HEK293 (cell line): ENCODE data around the gene PTPN3.

ENCODE experiments used
- CTCF ChIA-PET: fragments of 350-600 bp; formaldehyde crosslinking; extraction: SDS; loops from one replicate; lab custom pipeline; 2021; ENCODE audit warnings: antibody characterized with exemption; lab: Yijun Ruan, JAX
- POLR2A ChIA-PET: fragments of 300-600 bp; formaldehyde crosslinking; extraction: SDS; loops from one replicate; lab custom pipeline; 2020; ENCODE audit warnings: antibody characterized with exemption, inconsistent platforms; lab: Yijun Ruan, JAX
- H3K27ac ChIP-seq: fragments of 200-500 bp; sonication (Bioruptor generic); 2 replicates; pipeline ENCODE4 v1.5.1; 2014; ENCODE audit warnings: low read depth, low read length, control low read depth, inconsistent platforms; ENCODE audit errors: extremely low read depth
- H3K36me3 ChIP-seq, 2 experiments: fragments of 200-500 bp in 1 of 2; sonication (Bioruptor generic) in 1 of 2; 1 replicate in 1 of 2; 2 replicates in 1 of 2; pipeline ENCODE4 v1.5.1; 2014 to 2017; ENCODE audit warnings: inconsistent platforms in 2 of 2, low read length in 2 of 2; ENCODE audit not compliant: control insufficient read depth in 2 of 2, insufficient read depth in 1 of 2
- H3K4me1 ChIP-seq: fragments of 200-500 bp; sonication (Bioruptor generic); 2 replicates; pipeline ENCODE4 v1.5.1; 2014; ENCODE audit warnings: mild to moderate bottlenecking, low read length, inconsistent platforms; ENCODE audit not compliant: control insufficient read depth, insufficient read depth
- H3K4me3 ChIP-seq: 2 replicates; pipeline ENCODE4 v1.5.1; 2011; ENCODE audit warnings: low read depth, mild to moderate bottlenecking, control low read depth, low read length, moderate library complexity
- H3K9me3 ChIP-seq: fragments of 200-500 bp; sonication (Bioruptor generic); 2 replicates; pipeline ENCODE4 v1.5.1; 2014; ENCODE audit warnings: low read depth, low read length, inconsistent platforms; ENCODE audit not compliant: control insufficient read depth, insufficient read depth
- HOXA7 ChIP-seq: sonication (generic); formaldehyde crosslinking; IDR thresholded peaks from 2 replicates; pipeline ENCODE4 v1.8.1; 2022; ENCODE audit warnings: missing genetic modification reagents, borderline replicate concordance
- KLF10 ChIP-seq: fragments of 450-650 bp; IDR thresholded peaks from 2 replicates; pipeline ENCODE4 v1.5.1; 2018; ENCODE audit warnings: missing biosample characterization, mild to moderate bottlenecking, missing genetic modification characterization
- KLF8 ChIP-seq: fragments of 450-650 bp; formaldehyde crosslinking; IDR thresholded peaks from 2 replicates; pipeline ENCODE4 v1.5.1; 2016; ENCODE audit warnings: missing biosample characterization, missing genetic modification characterization
- TRIM28 ChIP-seq: IDR thresholded peaks from 2 replicates; pipeline ENCODE4 v1.6.1; 2011; ENCODE audit warnings: low read length, control low read depth, borderline replicate concordance
- ZNF19 ChIP-seq: fragments of 450-650 bp; formaldehyde crosslinking; IDR thresholded peaks from 2 replicates; pipeline ENCODE4; 2016; ENCODE audit warnings: missing biosample characterization, missing genetic modification characterization, low read depth
- ZNF23 ChIP-seq: fragments of 450-650 bp; formaldehyde crosslinking; IDR thresholded peaks from 2 replicates; pipeline ENCODE4 v1.5.1; 2016; ENCODE audit warnings: missing biosample characterization, missing genetic modification characterization, borderline replicate concordance
- ZNF366 ChIP-seq: fragments of 450-650 bp; formaldehyde crosslinking; conservative IDR thresholded peaks from 2 replicates; pipeline ENCODE4 v1.5.1; 2016; ENCODE audit warnings: missing biosample characterization, missing genetic modification characterization
- ZNF560 ChIP-seq: fragments of 450-650 bp; formaldehyde crosslinking; IDR thresholded peaks from 2 replicates; pipeline ENCODE4 v1.5.1; 2017; ENCODE audit warnings: missing biosample characterization, missing genetic modification characterization, borderline replicate concordance
- TF ChIP-seq, protein P1 (sequence below): fragments of 450-650 bp; formaldehyde crosslinking; IDR thresholded peaks from 2 replicates; pipeline ENCODE4 v1.5.1; 2016; ENCODE audit warnings: missing biosample characterization, missing genetic modification characterization
- TF ChIP-seq, protein P2 (sequence below): fragments of 450-650 bp; formaldehyde crosslinking; IDR thresholded peaks from 2 replicates; pipeline ENCODE4 v1.5.1; 2016; ENCODE audit warnings: missing biosample characterization, missing genetic modification characterization
- TF ChIP-seq, protein P3 (sequence below): fragments of 450-650 bp; formaldehyde crosslinking; IDR thresholded peaks from 2 replicates; pipeline ENCODE4 v1.5.1; 2017; ENCODE audit warnings: missing biosample characterization, missing genetic modification characterization
- TF ChIP-seq, protein P4 (sequence below): fragments of 450-650 bp; formaldehyde crosslinking; IDR thresholded peaks from 2 replicates; pipeline ENCODE4 v1.5.1; 2016; ENCODE audit warnings: missing biosample characterization, missing genetic modification characterization, borderline replicate concordance

The PTPN3 gene

DNA sequence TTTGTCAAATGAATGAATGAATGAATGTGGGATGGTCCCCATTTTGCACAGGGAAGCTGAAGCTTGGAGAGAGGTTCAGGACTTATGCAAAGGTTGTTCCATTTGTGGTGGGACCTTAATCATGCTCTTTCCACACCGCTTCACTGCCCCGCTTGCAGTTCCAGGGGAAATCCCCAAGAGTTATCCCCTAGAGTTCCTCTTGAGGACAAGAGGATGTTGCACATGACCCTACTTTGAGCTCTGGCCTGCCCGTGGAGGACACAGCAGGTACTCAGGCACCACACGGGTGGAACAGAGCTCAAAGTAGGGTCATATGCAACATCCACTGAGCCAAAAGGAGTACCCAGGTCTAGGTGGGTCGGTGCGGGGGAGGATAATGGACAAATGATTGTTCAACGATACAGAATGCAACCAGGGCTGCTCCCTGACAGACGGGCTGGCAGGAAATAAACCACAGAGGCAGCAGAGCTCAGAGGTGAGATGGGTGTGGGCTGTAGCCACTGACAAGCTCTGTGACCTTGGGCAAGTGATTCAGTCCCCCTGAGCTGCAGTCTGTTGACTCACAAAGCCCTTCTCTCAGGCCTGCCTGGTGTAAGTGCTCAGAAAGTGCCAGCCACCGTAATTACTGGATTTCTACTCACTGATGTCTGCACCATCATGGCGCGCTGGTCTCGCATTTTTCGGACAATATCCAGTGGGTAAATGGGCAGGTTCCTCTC is 116.9 kb downstream of the PTPN3 start:
- H3K36me3 ChIP-seq = peaks cover 0 to 70% of the 10 kb centered on the region in 2 experiments; a peak in 1 of 3 replicates
- ChIA-PET CTCF (interaction anchor here (1.0 kb wide), 1 partner anchor 60 kb away, joined by 4 read pairs; no protein-coding TSS in a partner anchor), POLR2A (no interaction called here)
- no peak overlapping the region for H3K27ac ChIP-seq
- no peaks in the 10 kb centered on the region for H3K9me3 ChIP-seq
- H3K4me1 ChIP-seq = no peaks in the 10 kb centered on the region
- TF ChIP-seq, protein P1, sequence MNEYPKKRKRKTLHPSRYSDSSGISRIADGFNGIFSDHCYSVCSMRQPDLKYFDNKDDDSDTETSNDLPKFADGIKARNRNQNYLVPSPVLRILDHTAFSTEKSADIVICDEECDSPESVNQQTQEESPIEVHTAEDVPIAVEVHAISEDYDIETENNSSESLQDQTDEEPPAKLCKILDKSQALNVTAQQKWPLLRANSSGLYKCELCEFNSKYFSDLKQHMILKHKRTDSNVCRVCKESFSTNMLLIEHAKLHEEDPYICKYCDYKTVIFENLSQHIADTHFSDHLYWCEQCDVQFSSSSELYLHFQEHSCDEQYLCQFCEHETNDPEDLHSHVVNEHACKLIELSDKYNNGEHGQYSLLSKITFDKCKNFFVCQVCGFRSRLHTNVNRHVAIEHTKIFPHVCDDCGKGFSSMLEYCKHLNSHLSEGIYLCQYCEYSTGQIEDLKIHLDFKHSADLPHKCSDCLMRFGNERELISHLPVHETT (tag by site-specific recombination) = no peak
- TF ChIP-seq KLF8 (tag by site-specific recombination) (no peak), ZNF19 (tag by site-specific recombination) (no peak), HOXA7 (CRISPR knock-in tag) (no peak), KLF10 (tag by site-specific recombination) (no peak), ZNF366 (no peak), TRIM28 (no peak), ZNF23 (no peak), ZNF560 (tag by site-specific recombination) (no peak)
- TF ChIP-seq, protein P2, sequence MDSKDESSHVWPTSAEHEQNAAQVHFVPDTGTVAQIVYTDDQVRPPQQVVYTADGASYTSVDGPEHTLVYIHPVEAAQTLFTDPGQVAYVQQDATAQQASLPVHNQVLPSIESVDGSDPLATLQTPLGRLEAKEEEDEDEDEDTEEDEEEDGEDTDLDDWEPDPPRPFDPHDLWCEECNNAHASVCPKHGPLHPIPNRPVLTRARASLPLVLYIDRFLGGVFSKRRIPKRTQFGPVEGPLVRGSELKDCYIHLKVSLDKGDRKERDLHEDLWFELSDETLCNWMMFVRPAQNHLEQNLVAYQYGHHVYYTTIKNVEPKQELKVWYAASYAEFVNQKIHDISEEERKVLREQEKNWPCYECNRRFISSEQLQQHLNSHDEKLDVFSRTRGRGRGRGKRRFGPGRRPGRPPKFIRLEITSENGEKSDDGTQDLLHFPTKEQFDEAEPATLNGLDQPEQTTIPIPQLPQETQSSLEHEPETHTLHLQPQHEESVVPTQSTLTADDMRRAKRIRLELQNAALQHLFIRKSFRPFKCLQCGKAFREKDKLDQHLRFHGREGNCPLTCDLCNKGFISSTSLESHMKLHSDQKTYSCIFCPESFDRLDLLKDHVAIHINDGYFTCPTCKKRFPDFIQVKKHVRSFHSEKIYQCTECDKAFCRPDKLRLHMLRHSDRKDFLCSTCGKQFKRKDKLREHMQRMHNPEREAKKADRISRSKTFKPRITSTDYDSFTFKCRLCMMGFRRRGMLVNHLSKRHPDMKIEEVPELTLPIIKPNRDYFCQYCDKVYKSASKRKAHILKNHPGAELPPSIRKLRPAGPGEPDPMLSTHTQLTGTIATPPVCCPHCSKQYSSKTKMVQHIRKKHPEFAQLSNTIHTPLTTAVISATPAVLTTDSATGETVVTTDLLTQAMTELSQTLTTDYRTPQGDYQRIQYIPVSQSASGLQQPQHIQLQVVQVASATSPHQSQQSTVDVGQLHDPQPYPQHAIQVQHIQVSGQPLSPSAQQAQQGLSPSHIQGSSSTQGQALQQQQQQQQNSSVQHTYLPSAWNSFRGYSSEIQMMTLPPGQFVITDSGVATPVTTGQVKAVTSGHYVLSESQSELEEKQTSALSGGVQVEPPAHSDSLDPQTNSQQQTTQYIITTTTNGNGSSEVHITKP (tag by site-specific recombination) = no peak
- TF ChIP-seq, protein P3, sequence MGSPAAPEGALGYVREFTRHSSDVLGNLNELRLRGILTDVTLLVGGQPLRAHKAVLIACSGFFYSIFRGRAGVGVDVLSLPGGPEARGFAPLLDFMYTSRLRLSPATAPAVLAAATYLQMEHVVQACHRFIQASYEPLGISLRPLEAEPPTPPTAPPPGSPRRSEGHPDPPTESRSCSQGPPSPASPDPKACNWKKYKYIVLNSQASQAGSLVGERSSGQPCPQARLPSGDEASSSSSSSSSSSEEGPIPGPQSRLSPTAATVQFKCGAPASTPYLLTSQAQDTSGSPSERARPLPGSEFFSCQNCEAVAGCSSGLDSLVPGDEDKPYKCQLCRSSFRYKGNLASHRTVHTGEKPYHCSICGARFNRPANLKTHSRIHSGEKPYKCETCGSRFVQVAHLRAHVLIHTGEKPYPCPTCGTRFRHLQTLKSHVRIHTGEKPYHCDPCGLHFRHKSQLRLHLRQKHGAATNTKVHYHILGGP = no peak
- TF ChIP-seq, protein P4, sequence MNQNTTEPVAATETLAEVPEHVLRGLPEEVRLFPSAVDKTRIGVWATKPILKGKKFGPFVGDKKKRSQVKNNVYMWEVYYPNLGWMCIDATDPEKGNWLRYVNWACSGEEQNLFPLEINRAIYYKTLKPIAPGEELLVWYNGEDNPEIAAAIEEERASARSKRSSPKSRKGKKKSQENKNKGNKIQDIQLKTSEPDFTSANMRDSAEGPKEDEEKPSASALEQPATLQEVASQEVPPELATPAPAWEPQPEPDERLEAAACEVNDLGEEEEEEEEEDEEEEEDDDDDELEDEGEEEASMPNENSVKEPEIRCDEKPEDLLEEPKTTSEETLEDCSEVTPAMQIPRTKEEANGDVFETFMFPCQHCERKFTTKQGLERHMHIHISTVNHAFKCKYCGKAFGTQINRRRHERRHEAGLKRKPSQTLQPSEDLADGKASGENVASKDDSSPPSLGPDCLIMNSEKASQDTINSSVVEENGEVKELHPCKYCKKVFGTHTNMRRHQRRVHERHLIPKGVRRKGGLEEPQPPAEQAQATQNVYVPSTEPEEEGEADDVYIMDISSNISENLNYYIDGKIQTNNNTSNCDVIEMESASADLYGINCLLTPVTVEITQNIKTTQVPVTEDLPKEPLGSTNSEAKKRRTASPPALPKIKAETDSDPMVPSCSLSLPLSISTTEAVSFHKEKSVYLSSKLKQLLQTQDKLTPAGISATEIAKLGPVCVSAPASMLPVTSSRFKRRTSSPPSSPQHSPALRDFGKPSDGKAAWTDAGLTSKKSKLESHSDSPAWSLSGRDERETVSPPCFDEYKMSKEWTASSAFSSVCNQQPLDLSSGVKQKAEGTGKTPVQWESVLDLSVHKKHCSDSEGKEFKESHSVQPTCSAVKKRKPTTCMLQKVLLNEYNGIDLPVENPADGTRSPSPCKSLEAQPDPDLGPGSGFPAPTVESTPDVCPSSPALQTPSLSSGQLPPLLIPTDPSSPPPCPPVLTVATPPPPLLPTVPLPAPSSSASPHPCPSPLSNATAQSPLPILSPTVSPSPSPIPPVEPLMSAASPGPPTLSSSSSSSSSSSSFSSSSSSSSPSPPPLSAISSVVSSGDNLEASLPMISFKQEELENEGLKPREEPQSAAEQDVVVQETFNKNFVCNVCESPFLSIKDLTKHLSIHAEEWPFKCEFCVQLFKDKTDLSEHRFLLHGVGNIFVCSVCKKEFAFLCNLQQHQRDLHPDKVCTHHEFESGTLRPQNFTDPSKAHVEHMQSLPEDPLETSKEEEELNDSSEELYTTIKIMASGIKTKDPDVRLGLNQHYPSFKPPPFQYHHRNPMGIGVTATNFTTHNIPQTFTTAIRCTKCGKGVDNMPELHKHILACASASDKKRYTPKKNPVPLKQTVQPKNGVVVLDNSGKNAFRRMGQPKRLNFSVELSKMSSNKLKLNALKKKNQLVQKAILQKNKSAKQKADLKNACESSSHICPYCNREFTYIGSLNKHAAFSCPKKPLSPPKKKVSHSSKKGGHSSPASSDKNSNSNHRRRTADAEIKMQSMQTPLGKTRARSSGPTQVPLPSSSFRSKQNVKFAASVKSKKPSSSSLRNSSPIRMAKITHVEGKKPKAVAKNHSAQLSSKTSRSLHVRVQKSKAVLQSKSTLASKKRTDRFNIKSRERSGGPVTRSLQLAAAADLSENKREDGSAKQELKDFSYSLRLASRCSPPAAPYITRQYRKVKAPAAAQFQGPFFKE (tag by site-specific recombination) = no peak
- no peak overlapping the region for H3K4me3 ChIP-seq
